Dermis blood vessel endothelial cell (primary cell): ENCODE data around the gene IRF2. TPM values are rescaled to one million over a fixed set of nuclear protein-coding genes. Genes with fewer than 3 reads are reported as not detected.
A peak's percentile ranks its signal among the peaks of the same experiment; 100 is the strongest.

Source experiments
- DNase-seq: peaks from one replicate; pipeline ENCODE4 v3.0.0; 2010
- total RNA-seq: library from RNA; depleted of rRNA; stranded (reverse); fragments of >200 nt; gene quantifications from 2 replicates; pipeline ENCODE4 v1.2.3, GENCODE V29; 2014

The IRF2 gene
- total RNA-seq, 1 donor from 2014 or later = 27.4 TPM

DNA sequence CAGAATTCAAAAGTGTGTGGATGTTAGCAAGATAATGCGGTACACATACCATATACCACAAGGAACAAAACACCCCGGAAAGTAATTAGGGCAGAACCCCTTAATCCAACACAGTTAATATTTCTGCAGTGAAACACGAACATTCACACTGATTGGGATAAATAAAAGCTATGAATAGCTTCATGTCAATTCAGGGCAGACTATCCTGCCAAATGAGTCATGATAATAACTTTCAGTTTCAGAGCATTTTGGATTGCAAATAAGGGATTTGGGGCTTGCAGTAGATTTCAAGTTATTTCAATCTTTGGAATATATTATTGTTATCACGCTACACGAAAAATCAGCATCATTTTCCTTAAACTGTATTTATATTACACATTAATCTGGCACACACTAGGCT, 24.3 kb downstream of the IRF2 start:
- DNase-seq = peak; percentile 56

DNA sequence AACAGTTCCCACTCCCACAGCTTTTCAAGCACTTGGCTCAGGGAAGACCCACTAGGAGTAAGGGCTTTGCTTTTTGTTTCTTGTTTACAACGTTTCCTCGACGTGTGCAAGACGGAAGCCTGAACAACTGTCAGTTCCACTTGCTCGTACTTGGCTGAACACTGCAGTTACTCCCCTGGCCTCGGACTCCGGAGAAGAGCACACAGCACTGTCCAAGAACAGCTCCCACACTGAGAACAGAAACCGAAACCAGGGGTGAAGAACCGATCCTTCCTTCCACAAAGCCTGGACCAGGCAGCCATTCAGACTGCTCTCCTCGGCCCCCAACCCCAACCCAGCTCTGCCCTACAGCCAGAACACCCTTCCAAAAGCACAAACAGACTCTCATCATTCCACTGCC, 25.5 kb downstream of the IRF2 start:
- DNase-seq = peak; percentile 81

DNA sequence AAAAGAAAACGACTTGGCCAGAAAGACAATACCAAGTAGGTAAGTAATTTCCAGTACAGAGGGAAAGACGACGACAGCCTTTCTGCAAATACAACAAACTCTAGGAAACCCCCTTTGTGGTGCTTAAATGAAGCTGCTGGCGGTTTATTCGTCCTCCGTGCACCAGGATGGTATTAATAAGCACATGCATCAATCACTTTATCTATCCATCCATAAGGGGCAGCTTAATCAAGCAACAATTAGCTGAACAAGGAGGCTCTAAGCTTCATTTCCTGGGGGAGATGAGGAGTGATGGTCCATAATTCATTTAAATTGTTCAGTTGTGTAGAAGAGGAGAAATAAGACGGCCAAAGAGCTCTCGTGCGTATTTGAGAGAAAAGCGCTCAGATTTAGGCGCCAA, 26.2 kb downstream of the IRF2 start:
- DNase-seq = no peak

DNA sequence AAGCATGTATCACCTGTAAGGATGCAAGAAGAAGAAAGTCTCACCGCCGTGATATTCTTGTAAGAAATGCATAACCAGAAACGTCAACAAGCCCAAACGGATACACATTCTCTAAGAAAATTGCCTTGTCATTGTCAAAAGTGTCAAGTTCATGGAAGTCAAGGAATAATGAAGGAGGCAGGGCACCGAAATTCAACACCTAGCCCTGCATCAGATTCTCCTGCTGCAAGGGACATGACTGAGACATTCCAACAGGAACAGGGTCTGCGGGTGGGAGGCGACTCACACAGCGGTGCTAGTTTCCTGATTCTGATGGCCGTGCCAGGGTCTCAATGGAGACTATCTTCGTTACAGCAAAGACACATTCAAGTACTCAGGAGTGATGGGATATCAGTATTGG, 26.7 kb downstream of the IRF2 start:
- DNase-seq = no peak

DNA sequence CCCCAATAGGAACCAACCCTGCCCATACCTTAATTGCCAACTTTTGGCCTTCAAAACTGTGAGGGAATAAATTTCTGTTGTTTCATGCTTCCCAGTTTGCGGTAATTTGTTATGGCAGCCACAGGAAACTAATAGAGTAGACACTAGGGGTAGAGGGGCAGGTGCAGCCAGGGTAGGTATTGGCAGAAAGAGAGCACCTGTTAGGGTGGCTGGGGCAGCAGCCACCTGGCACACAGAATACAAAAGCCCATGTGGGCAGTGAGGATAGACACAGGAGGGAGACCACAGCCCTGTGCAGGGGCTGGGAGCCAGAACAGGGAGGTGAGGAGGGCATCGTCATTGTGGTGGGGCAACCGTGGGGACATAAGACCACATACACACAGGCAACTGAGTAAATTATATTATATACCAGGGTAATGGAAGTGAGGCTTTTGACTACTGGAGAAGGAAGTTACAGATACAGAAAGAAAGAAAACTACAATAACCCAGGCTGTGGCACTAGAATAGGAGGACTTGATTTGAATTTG, 28.2 kb downstream of the IRF2 start:
- no peak for DNase-seq

DNA sequence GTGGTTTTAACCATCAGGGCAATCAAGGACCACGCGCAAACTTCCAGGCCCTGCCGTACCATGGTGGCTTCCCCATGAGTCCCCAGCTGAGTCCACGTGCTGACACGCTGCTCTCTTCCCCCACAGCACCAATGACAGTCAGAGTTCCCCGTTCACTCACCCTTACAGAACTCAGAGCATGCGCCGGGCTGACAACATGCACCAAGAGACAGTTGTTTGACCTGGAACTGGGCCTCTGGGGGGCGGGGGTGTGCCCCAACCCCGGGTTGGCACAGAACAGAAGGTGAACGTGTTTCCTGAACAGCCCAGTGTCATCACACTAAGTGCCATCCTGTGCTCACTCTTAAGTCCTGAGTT, 29.4 kb downstream of the IRF2 start:
- no peak for DNase-seq

DNA sequence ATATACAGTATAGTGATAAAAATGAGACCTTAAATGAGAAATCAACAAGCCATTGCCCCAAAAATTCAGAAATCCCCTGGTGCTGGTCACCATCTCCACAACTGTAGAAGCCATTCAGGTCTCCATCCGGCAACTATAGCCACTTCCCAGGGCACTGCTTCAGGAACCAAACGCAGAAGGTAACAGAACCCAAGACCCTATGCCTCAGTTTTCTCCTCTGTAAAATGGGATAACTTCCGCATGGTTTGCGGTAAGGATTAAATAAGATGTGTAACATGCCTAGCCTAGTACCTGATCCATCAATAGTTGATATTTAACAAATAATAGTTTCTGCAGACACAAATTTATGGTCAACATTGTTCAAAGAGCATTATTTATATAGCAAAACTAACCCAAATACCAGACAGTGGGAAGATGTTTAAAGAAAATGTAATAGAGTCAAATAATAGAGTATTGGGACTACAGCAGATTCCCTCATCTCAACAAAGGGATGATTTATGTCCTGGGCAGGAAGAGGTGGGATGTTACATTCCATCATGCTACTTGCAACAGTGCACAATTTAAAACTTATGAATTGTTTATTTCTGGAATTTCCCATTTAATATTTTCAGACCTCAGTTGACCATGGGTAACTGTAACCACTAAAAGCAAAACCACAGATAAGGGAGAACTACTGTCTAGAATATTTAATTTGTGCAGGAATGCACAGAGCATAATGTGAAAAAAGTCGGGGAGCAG, 30.0 kb downstream of the IRF2 start:
- no peak for DNase-seq

DNA sequence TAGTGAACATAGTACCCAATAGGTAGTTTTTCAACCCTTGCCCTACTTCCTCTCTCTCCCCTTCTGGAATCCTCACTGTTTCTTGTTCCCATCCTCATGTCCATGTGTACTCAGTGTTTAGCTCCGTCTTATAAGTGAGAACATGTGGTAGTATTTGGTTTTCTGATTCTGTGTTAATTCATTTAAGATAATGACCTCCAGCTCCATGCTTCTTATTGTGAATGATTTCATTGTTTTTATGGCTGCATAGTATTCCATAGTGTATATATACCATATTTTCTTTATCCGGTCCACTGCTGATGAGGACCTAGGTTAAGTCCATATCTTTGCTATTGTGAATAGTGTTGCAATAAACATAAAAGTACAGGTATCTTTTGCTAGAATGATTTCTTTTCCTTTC, 31.0 kb downstream of the IRF2 start:
- no peak for DNase-seq

DNA sequence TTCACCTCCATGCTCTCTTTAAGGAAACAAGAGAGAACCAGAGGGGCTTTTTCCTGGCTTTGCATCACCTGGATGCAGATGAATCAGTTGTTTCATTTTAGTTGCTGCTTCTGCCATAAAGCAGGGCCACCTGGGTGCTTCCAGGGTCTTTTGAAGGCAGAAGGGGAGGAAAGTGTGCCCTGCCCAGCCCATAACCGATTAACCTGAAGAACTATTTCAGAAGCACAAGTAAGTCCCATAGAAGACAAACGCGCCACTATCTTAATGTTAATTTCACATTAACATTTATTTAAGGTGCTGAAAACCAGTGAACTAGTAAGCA, 32.1 kb downstream of the IRF2 start:
- DNase-seq = peak; percentile 5

DNA sequence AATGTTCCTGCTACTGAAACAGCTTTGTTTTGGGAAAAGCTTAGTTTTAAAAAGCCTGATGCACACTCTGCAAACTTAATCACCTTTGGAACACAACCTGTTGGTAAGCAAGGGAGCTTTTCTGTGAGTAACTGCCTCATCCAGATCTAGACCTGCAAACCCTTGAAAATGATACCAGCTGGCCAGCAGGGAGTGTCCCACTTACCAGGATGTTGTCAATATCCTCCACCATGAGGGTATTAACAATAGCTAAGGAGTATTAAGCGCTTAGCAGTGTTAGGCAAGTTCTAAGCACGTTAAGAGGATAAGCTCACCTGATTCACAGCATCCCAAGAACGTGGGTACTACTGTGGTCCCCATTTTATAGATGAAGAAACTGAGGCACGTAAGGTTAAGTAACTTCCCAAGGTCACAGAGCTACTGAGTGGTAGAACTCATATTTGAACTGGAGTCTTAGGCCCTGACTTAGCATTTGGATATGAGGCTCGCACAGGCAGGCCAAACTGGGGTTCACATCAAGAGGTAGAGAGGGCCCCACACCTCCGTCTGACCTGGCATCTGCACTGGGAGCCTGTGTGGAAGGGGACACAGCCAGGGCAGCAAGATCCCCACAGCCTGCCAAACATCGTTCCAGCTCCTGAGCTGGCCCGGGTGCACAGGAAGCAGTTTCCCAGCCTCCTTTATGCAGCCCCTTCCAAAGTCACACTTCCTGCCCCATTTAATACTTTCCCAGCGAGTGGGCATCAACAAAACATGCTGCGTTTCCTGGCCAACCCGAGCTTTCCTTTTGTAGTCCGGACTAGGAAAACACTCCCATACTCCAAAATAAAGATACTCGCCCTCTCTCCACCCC, 32.7 kb downstream of the IRF2 start:
- peak; percentile 77 for DNase-seq

DNA sequence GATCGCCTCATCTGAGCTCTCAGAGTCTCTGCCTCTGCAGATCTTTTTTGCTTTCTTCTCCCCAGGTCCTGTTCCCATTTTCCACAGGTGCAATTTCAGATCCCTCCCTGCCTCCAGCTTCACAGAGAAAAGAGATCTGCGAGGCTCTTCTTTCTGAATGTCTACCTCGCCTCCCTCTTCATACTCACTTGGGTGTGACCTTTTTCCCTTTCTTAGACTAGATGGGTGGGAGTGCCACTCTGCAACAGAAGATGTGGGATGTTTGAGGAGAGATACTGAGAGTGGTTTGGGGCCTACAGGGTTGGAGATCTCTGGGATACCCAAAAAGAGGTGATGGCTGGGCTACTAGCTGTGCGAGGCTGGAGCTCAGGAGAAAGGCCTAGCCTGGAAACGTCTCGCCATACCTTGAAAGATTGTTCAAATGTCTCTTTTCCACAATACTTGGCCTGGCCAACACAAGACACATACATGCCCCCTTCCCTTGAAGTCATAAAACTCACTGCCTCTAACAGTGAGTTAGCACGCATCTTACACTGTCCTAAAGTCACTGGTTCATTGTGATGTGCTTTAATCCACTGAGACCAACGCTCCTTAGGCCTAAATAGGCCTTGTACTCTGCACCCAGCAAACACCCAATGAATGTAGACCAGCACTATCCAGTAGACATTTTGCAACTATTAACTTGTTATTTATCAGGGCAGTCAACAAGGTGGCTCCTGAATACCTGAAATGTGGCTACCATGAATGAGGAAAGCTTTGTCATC, 33.6 kb downstream of the IRF2 start:
- no peak for DNase-seq

DNA sequence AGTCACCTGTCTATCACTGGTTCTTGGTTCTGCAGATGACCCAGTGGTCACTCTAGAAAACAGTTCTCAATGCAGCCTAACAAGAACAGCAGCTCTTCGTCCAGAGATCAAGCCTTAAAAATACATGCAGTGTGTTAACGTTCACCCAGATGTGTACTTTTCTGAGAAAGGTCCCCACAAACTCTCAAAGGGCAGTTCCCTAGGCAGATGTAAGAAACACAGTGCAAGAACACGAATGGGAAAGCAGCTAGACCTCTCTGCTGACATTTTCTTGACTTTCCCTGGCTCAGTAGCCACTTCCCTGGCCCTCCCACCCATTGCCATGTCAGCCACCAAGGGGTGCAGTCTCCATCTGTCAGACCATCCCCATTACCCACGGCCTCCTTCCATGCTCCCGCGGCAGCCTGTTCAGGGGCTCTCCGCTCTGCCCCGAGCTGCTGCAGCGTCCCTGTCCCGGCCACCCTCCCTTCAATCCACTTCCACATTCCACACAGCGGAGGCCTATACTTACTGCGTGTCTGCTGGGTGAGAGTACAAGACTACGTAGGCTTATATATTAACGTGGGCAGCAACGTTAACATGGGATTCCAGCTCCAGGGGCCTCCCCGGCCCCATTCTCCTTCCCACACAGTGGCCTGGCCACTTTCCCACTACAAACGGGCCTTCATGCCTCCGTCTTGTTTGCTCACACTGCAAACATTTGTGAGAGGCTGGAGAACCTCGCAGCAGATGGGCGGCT, 34.3 kb downstream of the IRF2 start:
- DNase-seq = no peak

DNA sequence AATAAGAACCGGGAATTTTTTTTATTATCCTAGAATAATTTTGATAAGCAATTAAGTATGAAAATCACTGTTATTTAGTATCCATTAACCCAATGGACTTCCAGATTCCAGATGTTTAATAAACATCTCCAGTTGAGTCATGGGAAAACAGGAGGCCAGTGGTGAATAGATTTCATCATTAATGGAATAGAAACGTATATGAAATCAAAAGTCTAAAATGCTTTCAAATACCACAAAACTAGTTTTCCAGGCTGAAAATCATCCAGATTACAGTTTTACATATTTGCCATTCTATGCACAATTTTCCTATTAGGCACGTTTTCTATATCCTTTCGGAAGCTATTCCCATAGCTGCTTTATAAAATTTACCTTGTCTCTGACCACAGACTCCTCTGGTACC, 35.0 kb downstream of the IRF2 start:
- DNase-seq = no peak

DNA sequence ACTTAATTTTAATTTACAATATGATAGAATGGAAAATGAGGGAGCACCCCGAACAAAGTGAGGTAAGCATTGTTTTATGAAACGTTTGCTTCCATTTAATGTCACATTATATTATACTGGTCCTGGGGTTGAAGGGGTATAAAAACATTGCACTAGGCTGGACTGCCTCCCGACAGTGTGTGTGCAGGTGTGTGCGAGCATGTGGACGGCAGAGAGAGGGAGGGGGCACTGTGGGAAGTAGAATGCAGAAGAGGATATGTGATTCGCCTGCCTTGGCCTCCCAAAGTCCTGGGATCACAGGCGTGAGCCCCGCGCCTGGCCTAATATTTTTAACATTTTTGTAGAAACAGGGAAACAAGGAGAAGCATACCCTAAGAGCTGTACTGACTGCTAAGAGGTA, 36.0 kb downstream of the IRF2 start:
- DNase-seq = peak; percentile 15

DNA sequence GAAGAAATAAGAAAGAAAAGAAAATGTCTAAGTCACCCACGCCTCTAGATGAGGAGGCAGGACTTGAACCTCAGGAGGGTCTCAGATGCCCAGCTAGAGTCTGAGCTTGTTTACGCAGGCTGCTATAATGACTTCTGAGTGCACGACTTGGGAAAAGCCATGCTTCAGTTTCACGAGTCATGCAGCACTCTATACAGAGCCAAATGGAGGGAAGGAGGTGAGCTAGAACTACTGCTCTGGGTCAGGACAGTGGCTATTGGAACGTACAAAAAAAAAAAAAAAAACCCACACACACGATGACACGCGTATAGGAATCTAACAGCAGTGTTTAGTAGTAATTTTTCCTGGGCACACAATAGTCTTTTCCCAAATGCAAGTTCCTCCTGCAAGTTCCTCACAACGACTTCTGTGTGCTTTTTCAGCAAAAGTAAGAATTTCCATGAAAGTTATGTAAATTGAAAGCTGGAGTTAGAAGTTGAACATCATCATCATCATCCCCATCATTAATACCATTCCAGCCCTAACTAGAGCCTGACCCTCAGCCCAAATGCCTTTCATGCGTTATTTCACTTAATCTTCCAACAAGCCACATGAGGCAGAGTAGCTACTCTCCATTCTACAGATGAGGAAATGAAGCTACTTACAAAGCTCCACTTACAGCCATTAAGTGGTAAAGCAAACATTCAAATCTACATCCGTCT, 36.6 kb downstream of the IRF2 start:
- DNase-seq = peak; percentile 43

DNA sequence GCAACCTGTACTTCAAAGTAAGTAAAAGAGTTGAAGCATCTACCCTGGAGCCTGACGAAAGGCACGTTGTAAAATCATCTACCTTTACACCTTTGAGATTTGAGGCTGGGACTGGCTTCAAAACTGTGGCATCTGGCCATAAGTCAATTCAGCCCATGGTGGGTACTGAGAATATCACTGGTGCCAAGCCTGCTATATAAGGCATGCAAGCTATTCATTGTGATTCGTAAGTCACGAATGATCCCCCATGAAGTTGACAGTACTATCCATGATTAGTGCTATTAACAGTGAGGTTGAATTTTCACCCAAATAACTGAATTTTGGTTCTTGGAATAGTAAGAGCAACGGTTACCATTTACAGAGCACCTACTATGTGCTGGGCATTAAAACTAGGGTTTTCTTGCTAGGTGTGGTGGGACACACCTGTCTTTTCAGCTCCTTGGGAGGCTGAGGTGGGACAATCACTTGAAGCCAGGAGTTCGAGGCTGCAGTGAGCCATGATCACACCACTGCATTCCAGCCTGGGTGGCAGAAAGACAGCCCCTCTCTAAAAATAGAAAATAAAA, 39.8 kb downstream of the IRF2 start:
- no peak for DNase-seq

DNA sequence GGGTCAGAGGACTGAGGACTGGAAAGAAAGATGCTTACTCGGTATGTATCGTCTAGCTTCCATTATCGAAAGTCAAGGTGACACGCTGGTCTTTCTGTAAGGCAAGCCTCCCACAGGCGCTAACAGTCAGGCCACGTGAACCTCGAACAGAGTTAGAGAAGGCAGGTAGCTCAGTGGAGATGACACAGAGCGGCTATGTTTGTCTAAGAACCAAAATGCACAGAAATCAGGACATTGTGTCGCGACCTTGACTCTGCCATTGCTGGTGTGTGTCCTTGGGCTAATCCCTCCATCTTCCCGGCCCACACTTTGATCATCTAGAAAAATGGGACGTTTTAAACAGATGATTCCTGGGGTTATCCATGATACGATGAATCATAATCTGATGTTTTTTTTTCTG, 40.3 kb downstream of the IRF2 start:
- DNase-seq = no peak

DNA sequence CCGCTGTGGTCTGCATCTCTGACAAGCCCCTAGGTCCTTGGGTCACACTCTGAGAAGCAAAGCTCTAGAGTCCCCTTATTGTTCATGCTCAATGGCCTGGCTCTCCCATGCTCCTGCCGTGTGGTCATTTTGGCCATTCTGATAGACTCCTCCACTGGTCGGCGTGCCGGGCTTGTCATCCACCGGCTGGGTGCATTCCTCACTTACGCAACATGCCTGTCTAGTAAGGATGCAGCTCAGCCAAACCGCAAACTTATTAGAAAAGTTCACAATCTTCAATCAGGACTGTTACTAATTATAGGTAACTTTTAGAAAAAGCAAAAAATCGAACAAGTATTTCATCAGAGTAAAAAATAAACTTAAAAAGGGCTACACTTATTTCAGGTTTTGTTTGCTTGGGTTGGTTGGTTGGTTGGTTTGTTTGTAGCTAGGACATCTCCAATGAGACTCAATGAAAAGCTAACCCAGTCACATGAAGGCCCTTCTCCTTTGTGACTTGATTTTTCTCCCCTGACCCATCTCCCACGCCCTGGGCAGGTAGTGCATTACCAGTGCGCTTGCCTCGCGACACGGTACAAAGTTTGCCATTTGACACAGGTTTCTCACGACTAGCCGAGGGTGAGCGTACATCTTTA, 41.0 kb downstream of the IRF2 start:
- no peak for DNase-seq

DNA sequence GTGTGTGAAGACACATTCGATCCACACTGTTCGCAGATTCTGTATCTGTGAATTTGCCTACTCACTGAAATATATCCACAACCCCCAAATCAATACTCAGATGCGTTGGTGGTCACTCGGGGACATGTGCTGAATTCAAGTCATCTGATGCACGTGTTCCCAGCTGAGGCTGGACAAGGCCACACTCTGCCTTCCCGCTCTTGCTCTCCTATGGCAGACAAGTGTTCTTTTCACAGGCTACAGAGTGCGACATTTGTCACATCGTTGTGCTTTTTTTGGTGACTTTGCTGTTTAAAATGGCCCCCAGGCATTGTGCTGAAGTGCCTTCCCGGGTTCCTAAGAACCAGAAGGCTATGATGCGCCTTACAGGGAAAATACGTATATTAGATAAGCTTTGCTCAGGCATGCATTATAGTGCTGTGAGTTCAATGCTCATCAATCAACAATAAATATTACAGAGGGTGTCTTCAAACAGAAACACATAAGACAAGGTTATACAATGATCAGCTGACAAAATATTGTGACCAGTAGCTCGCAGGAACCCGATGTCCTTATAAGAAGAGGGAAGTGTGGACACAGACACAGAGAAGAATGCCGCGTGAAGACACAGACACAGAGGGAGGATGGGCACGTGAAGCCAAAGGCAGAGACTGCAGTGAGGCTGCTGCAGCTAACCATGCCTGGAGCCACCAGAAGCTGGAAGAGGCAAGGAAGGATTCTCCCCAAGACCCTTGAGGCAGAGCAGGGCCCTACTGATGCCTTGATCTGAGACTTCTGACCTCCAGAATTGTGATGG, 42.0 kb downstream of the IRF2 start:
- DNase-seq = no peak

DNA sequence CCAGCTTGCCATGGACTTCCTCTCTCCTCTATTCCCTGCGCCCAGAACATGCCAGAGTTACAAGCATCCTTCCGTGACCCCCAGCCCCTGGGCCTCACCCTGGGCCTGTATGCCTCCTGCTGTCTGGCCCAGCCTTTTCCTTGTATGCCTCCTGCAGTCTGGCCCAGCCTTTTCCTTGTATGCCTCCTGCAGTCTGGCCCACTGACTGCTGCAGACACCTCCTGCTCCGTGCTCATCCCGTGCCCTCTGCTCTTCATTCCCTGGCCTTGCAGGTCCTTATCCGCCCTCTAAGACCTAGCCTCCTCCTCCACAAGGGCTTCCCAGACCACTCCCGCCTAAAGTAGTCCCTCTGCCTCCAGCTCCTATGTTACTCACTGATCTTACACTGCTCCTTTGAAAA, 44.2 kb downstream of the IRF2 start:
- no peak for DNase-seq
